SK-N-SH treated with all-trans-retinoic acid at 6 μM for 48 hours (cell line): Measurements from ENCODE around the gene PRR35.

Source experiments
- ATAC-seq: fragments of 200-7000 bp; cut with Tn5 transposase; 3 replicates; pipeline ENCODE4 v1.9.1; 2020; ENCODE audit warnings: mild to moderate bottlenecking, moderate library complexity
- ARNTL ChIP-seq: fragments of 450-650 bp; formaldehyde crosslinking; IDR thresholded peaks from 2 replicates; pipeline ENCODE4 v1.5.0; 2020; ENCODE audit warnings: low read depth, mild to moderate bottlenecking, moderate library complexity, borderline replicate concordance
- BACH2 ChIP-seq: fragments of 250-450 bp; sonication (Bioruptor Pico); IDR thresholded peaks from 2 replicates; pipeline ENCODE4 v1.9.0; 2021; ENCODE audit warnings: mild to moderate bottlenecking, borderline replicate concordance
- CSDC2 ChIP-seq: fragments of 250-450 bp; sonication (Bioruptor Pico); IDR thresholded peaks from 2 replicates; pipeline ENCODE4 v1.5.0; 2020; ENCODE audit warnings: mild to moderate bottlenecking, moderate library complexity
- ESRRG ChIP-seq: fragments of 250-450 bp; sonication (Bioruptor Pico); IDR thresholded peaks from 2 replicates; pipeline ENCODE4 v1.6.1; 2021; ENCODE audit warnings: mild to moderate bottlenecking
- GLIS3 ChIP-seq: fragments of 250-450 bp; sonication (Bioruptor Pico); IDR thresholded peaks from 2 replicates; pipeline ENCODE4 v1.5.0; 2020; ENCODE audit warnings: mild to moderate bottlenecking, moderate library complexity
- ISL1 ChIP-seq: fragments of 250-450 bp; sonication (Bioruptor Pico); IDR thresholded peaks from 2 replicates; pipeline ENCODE4 v2.1.2; 2022; ENCODE audit warnings: mild to moderate bottlenecking, moderate library complexity
- OSR1 ChIP-seq: fragments of 250-450 bp; sonication (Bioruptor Pico); IDR thresholded peaks from 2 replicates; pipeline ENCODE4 v1.8.0; 2022; ENCODE audit warnings: moderate library complexity, mild to moderate bottlenecking, inconsistent platforms
- POU6F1 ChIP-seq: fragments of 250-450 bp; sonication (Bioruptor Pico); IDR thresholded peaks from 2 replicates; pipeline ENCODE4 v1.8.0; 2021; ENCODE audit warnings: low read depth, mild to moderate bottlenecking, moderate library complexity, borderline replicate concordance
- PPARA ChIP-seq: fragments of 250-450 bp; sonication (Bioruptor Pico); IDR thresholded peaks from 2 replicates; pipeline ENCODE4 v1.5.0; 2020; ENCODE audit warnings: mild to moderate bottlenecking, borderline replicate concordance
- RARB ChIP-seq: fragments of 250-450 bp; sonication (Bioruptor Pico); IDR thresholded peaks from 2 replicates; pipeline ENCODE4 v1.8.0; 2021; ENCODE audit warnings: mild to moderate bottlenecking, moderate library complexity
- SNAI2 ChIP-seq: fragments of 250-450 bp; sonication (Bioruptor Pico); IDR thresholded peaks from 2 replicates; pipeline ENCODE4 v1.5.0; 2020; ENCODE audit warnings: mild to moderate bottlenecking, moderate library complexity
- TCF4 ChIP-seq: fragments of 250-450 bp; sonication (Bioruptor Pico); IDR thresholded peaks from 2 replicates; pipeline ENCODE4 v1.8.0; 2021; ENCODE audit warnings: mild to moderate bottlenecking, moderate library complexity, borderline replicate concordance
- TOX ChIP-seq: fragments of 250-450 bp; sonication (Bioruptor Pico); IDR thresholded peaks from 2 replicates; pipeline ENCODE4 v1.8.0; 2021; ENCODE audit warnings: mild to moderate bottlenecking, moderate library complexity, borderline replicate concordance
- TSHZ2 ChIP-seq: fragments of 250-450 bp; sonication (Bioruptor Pico); IDR thresholded peaks from 2 replicates; pipeline ENCODE4 v1.5.0; 2020; ENCODE audit warnings: mild to moderate bottlenecking, moderate library complexity
- ZC3H10 ChIP-seq: fragments of 250-450 bp; sonication (Bioruptor Pico); IDR thresholded peaks from 2 replicates; pipeline ENCODE4 v1.5.1; 2021; ENCODE audit warnings: mild to moderate bottlenecking, moderate library complexity
- ZFP3 ChIP-seq: fragments of 250-450 bp; sonication (Bioruptor Pico); IDR thresholded peaks from 2 replicates; pipeline ENCODE4 v1.5.0; 2020; ENCODE audit warnings: mild to moderate bottlenecking, moderate library complexity
- ZFP30 ChIP-seq: fragments of 450-650 bp; formaldehyde crosslinking; IDR thresholded peaks from 2 replicates; pipeline ENCODE4 v1.5.0; 2022; ENCODE audit warnings: mild to moderate bottlenecking, moderate library complexity
- ZNF565 ChIP-seq: fragments of 450-650 bp; formaldehyde crosslinking; conservative IDR thresholded peaks from 2 replicates; pipeline ENCODE4 v1.5.0; 2020; ENCODE audit warnings: low read depth, mild to moderate bottlenecking, moderate library complexity
- ZNF70 ChIP-seq: fragments of 450-650 bp; formaldehyde crosslinking; IDR thresholded peaks from 2 replicates; pipeline ENCODE4 v1.5.0; 2020; ENCODE audit warnings: mild to moderate bottlenecking, moderate library complexity
- ZNF8 ChIP-seq: fragments of 450-650 bp; formaldehyde crosslinking; IDR thresholded peaks from 2 replicates; pipeline ENCODE4 v1.5.0; 2020; ENCODE audit warnings: mild to moderate bottlenecking, moderate library complexity
- TF ChIP-seq, protein P1 (sequence below): fragments of 250-450 bp; sonication (Bioruptor Pico); IDR thresholded peaks from 2 replicates; pipeline ENCODE4 v1.5.1; 2020; ENCODE audit warnings: low read depth, mild to moderate bottlenecking, moderate library complexity
- TF ChIP-seq, protein P2 (sequence below): fragments of 250-450 bp; sonication (Bioruptor Pico); IDR thresholded peaks from 2 replicates; pipeline ENCODE4 v1.5.1; 2021; ENCODE audit warnings: mild to moderate bottlenecking, moderate library complexity

The PRR35 gene

DNA sequence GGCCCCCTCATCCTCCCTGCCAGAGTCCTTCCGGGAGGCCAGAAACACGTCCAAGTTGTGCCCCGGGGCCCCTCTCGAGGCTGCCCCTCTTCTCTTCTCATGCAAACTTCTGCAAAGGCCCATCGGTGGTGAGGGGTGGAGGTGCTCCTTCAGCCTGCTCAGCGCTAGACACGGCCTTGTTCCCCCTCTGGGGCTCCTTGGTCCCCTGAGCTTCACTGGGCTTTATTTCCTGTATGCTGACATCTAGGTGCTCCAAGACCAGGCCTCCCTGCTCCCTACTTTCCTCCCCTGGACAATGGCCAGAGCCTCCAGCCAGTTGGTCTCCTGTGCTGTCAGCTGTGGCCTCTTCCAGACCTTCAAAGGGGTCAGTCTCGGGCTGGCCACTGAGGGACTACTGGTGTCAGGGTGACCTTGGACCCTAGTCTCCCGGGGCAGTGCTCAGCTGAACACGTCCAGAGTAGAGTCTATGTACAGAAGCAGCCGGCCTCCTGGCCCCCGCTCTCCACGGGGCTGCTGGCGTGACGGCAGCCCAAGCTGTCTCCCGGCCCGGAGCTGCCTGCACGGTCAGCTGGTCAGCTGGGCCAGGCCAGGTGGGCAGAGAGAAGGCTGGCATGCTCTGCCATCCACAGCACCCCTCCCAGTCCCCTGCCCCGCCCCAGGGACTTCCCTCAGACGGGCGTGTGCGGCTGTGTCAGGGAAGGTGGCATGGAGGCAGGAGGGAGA, 1.7 kb upstream of the PRR35 start:
- TF ChIP-seq ZFP3 (CRISPR knock-in tag) (0 out of 2 replicates have a peak, but pooled peaks have one; percentile 12), ZNF565 (CRISPR knock-in tag) (no peak), ESRRG (CRISPR knock-in tag) (no peak), PPARA (CRISPR knock-in tag) (no peak), TCF4 (no peak), SNAI2 (CRISPR knock-in tag) (no peak), ZC3H10 (no peak)
- ATAC-seq: no peak

- TF ChIP-seq OSR1 (CRISPR knock-in tag): no peak
- TF ChIP-seq CSDC2 (CRISPR knock-in tag): no peak
- TF ChIP-seq SNAI2 (CRISPR knock-in tag): no peak
- TF ChIP-seq, protein P1, sequence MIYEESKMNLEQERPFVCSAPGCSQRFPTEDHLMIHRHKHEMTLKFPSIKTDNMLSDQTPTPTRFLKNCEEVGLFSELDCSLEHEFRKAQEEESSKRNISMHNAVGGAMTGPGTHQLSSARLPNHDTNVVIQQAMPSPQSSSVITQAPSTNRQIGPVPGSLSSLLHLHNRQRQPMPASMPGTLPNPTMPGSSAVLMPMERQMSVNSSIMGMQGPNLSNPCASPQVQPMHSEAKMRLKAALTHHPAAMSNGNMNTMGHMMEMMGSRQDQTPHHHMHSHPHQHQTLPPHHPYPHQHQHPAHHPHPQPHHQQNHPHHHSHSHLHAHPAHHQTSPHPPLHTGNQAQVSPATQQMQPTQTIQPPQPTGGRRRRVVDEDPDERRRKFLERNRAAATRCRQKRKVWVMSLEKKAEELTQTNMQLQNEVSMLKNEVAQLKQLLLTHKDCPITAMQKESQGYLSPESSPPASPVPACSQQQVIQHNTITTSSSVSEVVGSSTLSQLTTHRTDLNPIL (CRISPR knock-in tag): no peak
- no peak for TF ChIP-seq ZNF8 (CRISPR knock-in tag)
- no peak for TF ChIP-seq POU6F1 (CRISPR knock-in tag)
- TF ChIP-seq PPARA (CRISPR knock-in tag): no peak
- no peak for TF ChIP-seq TSHZ2 (CRISPR knock-in tag)
- TF ChIP-seq BACH2 (CRISPR knock-in tag): no peak
- TF ChIP-seq, protein P2, sequence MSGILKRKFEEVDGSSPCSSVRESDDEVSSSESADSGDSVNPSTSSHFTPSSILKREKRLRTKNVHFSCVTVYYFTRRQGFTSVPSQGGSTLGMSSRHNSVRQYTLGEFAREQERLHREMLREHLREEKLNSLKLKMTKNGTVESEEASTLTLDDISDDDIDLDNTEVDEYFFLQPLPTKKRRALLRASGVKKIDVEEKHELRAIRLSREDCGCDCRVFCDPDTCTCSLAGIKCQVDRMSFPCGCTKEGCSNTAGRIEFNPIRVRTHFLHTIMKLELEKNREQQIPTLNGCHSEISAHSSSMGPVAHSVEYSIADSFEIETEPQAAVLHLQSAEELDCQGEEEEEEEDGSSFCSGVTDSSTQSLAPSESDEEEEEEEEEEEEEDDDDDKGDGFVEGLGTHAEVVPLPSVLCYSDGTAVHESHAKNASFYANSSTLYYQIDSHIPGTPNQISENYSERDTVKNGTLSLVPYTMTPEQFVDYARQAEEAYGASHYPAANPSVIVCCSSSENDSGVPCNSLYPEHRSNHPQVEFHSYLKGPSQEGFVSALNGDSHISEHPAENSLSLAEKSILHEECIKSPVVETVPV (CRISPR knock-in tag): no peak
- no peak for TF ChIP-seq ZFP3 (CRISPR knock-in tag)
- TF ChIP-seq ZFP30 (CRISPR knock-in tag): no peak
- no peak for ATAC-seq
These were observed 1.2 kb upstream of the PRR35 start for GRCh38 chr16:559021-559380.

- ATAC-seq: no peak
- no peak for TF ChIP-seq ISL1 (CRISPR knock-in tag)
- no peak for TF ChIP-seq OSR1 (CRISPR knock-in tag)
- no peak for TF ChIP-seq PPARA (CRISPR knock-in tag)
- no peak for TF ChIP-seq ARNTL (CRISPR knock-in tag)
- TF ChIP-seq BACH2 (CRISPR knock-in tag): no peak
- TF ChIP-seq, protein P1 (CRISPR knock-in tag): no peak
- TF ChIP-seq ESRRG (CRISPR knock-in tag): no peak
- TF ChIP-seq TCF4: no peak
- TF ChIP-seq POU6F1 (CRISPR knock-in tag): no peak
- no peak for TF ChIP-seq ZFP3 (CRISPR knock-in tag)
- TF ChIP-seq GLIS3 (CRISPR knock-in tag): no peak
- TF ChIP-seq ZFP30 (CRISPR knock-in tag): no peak
- no peak for TF ChIP-seq RARB (CRISPR knock-in tag)
- TF ChIP-seq TSHZ2 (CRISPR knock-in tag): no peak
- TF ChIP-seq ZNF70: no peak
- no peak for TF ChIP-seq ZNF565 (CRISPR knock-in tag)
- no peak for TF ChIP-seq TOX (CRISPR knock-in tag)
These were observed 587 bp upstream of the PRR35 start for GRCh38 chr16:559411-560203.
